ENCODE measurements around the gene UQCR10. TPM values are rescaled to one million over a fixed set of nuclear protein-coding genes. Genes with fewer than 3 reads are reported as not detected.
"Not testable (repeated sequence)": the region's sequence is repeated elsewhere in the genome, so short reads cannot be mapped to it uniquely, and the experiment has no call there.

Gene UQCR10
- total and polyA plus RNA-seq, 2 donors: 154 to 157 TPM

DNA sequence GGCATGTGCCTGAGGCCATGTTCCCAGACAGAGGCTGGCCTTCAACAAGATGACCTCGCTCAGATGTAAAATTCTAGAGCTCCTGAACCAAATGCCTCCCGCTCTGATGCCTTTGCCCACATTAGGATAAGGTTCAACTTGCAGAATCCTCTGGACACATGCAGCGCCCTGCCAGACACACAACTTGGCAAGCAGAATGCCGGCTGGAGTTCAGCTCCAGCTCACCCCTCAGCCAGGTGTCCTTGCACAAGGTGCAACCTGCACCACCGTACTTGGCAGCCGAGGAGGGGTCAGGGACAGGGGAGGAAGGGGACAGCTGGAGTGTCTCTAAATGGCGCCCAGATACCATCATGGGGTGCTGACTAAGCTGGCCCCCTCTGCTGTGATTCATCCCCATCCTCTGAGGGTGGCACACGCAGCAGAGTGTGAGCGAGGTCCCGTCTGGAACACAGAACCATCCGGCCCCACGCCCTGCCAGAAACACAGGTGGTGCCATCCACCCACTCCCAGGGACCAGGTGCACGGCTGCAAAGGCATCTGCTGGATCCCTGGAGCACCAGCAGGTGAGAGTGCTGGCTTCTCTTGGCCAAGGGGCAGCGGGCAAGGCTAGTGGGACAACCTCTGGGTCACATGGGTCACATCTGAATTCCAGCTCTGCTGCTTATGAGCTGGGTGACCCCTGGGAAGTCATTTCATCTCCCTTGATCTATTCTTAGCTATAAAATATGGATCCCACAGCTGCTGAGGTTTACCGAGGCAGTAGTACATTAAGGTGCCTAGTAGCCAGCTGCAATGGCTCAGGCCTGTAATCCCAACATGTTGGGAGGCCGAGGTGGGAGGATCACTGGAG lies 13.1 kb upstream of the UQCR10 start:
- no peak overlapping the region for H3K27ac ChIP-seq (ENCODE audit: low read depth in 1 of 2, low read length in 1 of 2)
- DNase-seq (ENCODE audit: low read depth in 6 of 9, low spot score in 9 of 9): no peak
- H3K36me3 ChIP-seq (ENCODE audit: control insufficient read depth in 2 of 2, insufficient read depth in 2 of 2, low read length in 1 of 2): peaks cover 0 to 7% of the 10 kb centered on the region in 2 donors
- no peaks in the 10 kb centered on the region for H3K27me3 ChIP-seq (ENCODE audit: control insufficient read depth in 2 of 2, insufficient read depth in 1 of 2, low read length in 1 of 2)
- 97% methylated on average over 16 of the region's 16 CpGs for WGBS
- H3K4me3 ChIP-seq (ENCODE audit: low read length in 2 of 2): no peak overlapping the region
- H3K4me1 ChIP-seq (ENCODE audit: control insufficient read depth in 2 of 2, insufficient read depth in 2 of 2, low read length in 2 of 2): peaks cover 0 to 9% of the 10 kb centered on the region in 2 donors
- H3K9me3 ChIP-seq (ENCODE audit: control insufficient read depth in 2 of 2, insufficient read depth in 1 of 2, low read length in 1 of 2): no peaks in the 10 kb centered on the region

DNA sequence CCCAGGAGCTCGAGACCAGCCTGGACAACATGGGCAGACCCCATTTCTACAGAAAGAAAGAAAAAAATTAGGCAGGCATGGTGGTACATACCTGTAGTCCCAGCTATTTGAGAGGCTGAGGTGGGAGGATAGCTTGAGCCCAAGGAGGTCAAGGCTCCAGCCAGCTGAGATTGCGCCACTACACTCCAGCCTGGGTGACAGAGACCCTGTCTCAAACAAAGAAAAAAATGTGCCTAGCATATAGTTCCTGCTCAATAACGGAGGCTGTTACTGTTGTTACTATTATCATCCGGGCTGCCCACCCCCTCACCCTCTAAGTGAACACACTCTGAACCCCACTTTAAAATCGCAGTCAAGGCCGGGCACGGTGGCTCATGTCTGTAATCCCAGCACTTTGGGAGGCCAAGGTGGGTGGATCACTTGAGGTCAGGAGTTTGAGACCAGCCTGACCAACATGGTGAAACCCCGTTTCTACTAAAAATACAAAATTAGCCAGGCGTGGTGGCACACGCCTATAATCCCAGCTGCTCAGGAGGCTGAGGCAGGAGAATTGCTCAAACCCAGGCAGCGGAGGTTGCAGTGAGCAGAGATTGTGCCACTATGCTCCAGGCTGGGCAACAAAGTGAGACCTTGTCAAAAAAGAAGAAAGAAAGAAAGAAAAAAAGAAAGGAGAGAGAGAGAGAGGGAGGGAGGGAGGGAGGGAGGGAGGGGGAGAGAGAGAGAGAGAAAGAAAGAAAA lies 12.3 kb upstream of the UQCR10 start:
- not testable (repeated sequence) for H3K27ac ChIP-seq (ENCODE audit: low read depth in 1 of 2, low read length in 1 of 2); DNase-seq (ENCODE audit: low read depth in 6 of 9, low spot score in 9 of 9); H3K4me3 ChIP-seq (ENCODE audit: low read length in 2 of 2); H3K27me3 ChIP-seq (ENCODE audit: control insufficient read depth in 2 of 2, insufficient read depth in 1 of 2, low read length in 1 of 2); H3K9me3 ChIP-seq (ENCODE audit: control insufficient read depth in 2 of 2, insufficient read depth in 1 of 2, low read length in 1 of 2); H3K36me3 ChIP-seq (ENCODE audit: control insufficient read depth in 2 of 2, insufficient read depth in 2 of 2, low read length in 1 of 2); H3K4me1 ChIP-seq (ENCODE audit: control insufficient read depth in 2 of 2, insufficient read depth in 2 of 2, low read length in 2 of 2)
- 98% methylated on average over 11 of the region's 11 CpGs for WGBS

DNA sequence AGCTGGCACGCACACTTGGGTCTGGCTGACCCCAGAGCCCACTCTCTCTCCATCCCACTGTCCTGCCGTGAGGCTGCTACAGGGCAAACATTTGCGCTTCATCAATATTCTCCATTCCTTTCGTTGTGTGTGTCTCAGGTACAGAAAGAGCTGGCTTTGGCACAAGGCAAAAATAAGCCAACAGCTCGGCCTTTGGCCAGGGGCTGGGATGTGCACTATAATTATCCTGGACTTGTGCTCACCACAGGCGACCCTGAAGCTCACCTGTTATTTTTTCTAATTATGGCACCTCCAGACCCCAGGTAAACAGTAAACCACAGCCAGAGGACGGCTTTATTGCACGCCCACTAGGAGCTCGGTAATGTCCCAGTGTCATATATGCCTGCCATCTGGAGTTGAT lies 11.3 kb upstream of the UQCR10 start:
- 98% methylated on average over 9 of the region's 9 CpGs for WGBS
- Histone ChIP-seq H3K36me3 (ENCODE audit: control insufficient read depth in 2 of 2, insufficient read depth in 2 of 2, low read length in 1 of 2) (peaks cover 0 to 7% of the 10 kb centered on the region in 2 donors), H3K9me3 (ENCODE audit: control insufficient read depth in 2 of 2, insufficient read depth in 1 of 2, low read length in 1 of 2) (no peaks in the 10 kb centered on the region), H3K27me3 (ENCODE audit: control insufficient read depth in 2 of 2, insufficient read depth in 1 of 2, low read length in 1 of 2) (no peaks in the 10 kb centered on the region), H3K4me1 (ENCODE audit: control insufficient read depth in 2 of 2, insufficient read depth in 2 of 2, low read length in 2 of 2) (peaks cover 0 to 7% of the 10 kb centered on the region in 2 donors), H3K4me3 (ENCODE audit: low read length in 2 of 2) (no peak overlapping the region), H3K27ac (ENCODE audit: low read depth in 1 of 2, low read length in 1 of 2) (no peak overlapping the region)
- no peak for DNase-seq (ENCODE audit: low read depth in 6 of 9, low spot score in 9 of 9)

- peaks cover 0 to 2% of the 10 kb centered on the region in 2 donors for H3K4me1 ChIP-seq (ENCODE audit: control insufficient read depth in 2 of 2, insufficient read depth in 2 of 2, low read length in 2 of 2)
- no peaks in the 10 kb centered on the region for H3K9me3 ChIP-seq (ENCODE audit: control insufficient read depth in 2 of 2, insufficient read depth in 1 of 2, low read length in 1 of 2)
- H3K27ac ChIP-seq (ENCODE audit: low read depth in 1 of 2, low read length in 1 of 2): no peak overlapping the region
- peaks cover 0 to 7% of the 10 kb centered on the region in 2 donors for H3K36me3 ChIP-seq (ENCODE audit: control insufficient read depth in 2 of 2, insufficient read depth in 2 of 2, low read length in 1 of 2)
- no peak overlapping the region for H3K4me3 ChIP-seq (ENCODE audit: low read length in 2 of 2)
- WGBS: 97% methylated on average over 7 of the region's 7 CpGs
- DNase-seq (ENCODE audit: low read depth in 6 of 9, low spot score in 9 of 9): no peak
- no peaks in the 10 kb centered on the region for H3K27me3 ChIP-seq (ENCODE audit: control insufficient read depth in 2 of 2, insufficient read depth in 1 of 2, low read length in 1 of 2)
Observed at GRCh38 chr22:29756341-29756740, 10.8 kb upstream of the UQCR10 start.

- Histone ChIP-seq H3K9me3 (ENCODE audit: control insufficient read depth in 2 of 2, insufficient read depth in 1 of 2, low read length in 1 of 2) (no peaks in the 10 kb centered on the region), H3K4me3 (ENCODE audit: low read length in 2 of 2) (no peak overlapping the region), H3K4me1 (ENCODE audit: control insufficient read depth in 2 of 2, insufficient read depth in 2 of 2, low read length in 2 of 2) (no peaks in the 10 kb centered on the region), H3K27me3 (ENCODE audit: control insufficient read depth in 2 of 2, insufficient read depth in 1 of 2, low read length in 1 of 2) (no peaks in the 10 kb centered on the region), H3K27ac (ENCODE audit: low read depth in 1 of 2, low read length in 1 of 2) (no peak overlapping the region), H3K36me3 (ENCODE audit: control insufficient read depth in 2 of 2, insufficient read depth in 2 of 2, low read length in 1 of 2) (peaks cover 0 to 7% of the 10 kb centered on the region in 2 donors)
- 97% methylated on average over 3 of the region's 3 CpGs for WGBS
- no peak for DNase-seq (ENCODE audit: low read depth in 6 of 9, low spot score in 9 of 9)
Observed at GRCh38 chr22:29757096-29757495, 10.1 kb upstream of the UQCR10 start.

DNA sequence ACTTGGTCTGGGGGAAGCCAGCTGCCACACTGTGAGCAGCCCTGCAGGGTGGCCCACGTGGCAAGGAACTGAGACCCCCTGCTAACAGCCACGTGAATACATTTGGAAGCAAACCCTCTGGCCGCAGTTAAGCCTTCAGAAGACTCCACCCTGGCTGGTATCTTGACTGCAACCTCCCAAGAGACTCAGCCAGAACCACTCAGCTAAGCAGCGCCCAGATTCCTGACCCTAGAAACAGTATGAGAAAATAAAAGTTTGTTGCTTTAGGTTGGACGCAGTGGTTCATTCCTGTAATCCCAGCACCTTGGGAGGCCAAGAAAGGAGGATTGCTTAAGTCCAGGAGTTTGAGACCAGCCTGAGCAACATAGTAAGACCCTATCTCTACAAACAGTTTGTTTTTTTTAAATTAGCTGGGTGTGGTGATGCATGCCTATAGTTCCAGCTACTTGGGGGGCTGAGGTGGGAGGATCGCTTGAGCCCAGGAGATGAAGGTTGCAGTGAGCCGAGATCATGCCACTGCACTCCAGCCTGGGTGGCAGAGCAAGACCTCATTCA lies 9.0 kb upstream of the UQCR10 start:
- no peaks in the 10 kb centered on the region for H3K4me1 ChIP-seq (ENCODE audit: control insufficient read depth in 2 of 2, insufficient read depth in 2 of 2, low read length in 2 of 2)
- H3K4me3 ChIP-seq (ENCODE audit: low read length in 2 of 2): no peak overlapping the region
- 96% methylated on average over 7 of the region's 7 CpGs for WGBS
- H3K27me3 ChIP-seq (ENCODE audit: control insufficient read depth in 2 of 2, insufficient read depth in 1 of 2, low read length in 1 of 2): no peaks in the 10 kb centered on the region
- DNase-seq (ENCODE audit: low read depth in 6 of 9, low spot score in 9 of 9): no peak
- H3K36me3 ChIP-seq (ENCODE audit: control insufficient read depth in 2 of 2, insufficient read depth in 2 of 2, low read length in 1 of 2): peaks cover 0 to 7% of the 10 kb centered on the region in 2 donors
- H3K27ac ChIP-seq (ENCODE audit: low read depth in 1 of 2, low read length in 1 of 2): no peak overlapping the region
- H3K9me3 ChIP-seq (ENCODE audit: control insufficient read depth in 2 of 2, insufficient read depth in 1 of 2, low read length in 1 of 2): no peaks in the 10 kb centered on the region

GRCh38 chr22:29758959-29759358 lies 8.2 kb upstream of the UQCR10 start:
- Histone ChIP-seq H3K4me1 (ENCODE audit: control insufficient read depth in 2 of 2, insufficient read depth in 2 of 2, low read length in 2 of 2) (no peaks in the 10 kb centered on the region), H3K4me3 (ENCODE audit: low read length in 2 of 2) (no peak overlapping the region), H3K9me3 (ENCODE audit: control insufficient read depth in 2 of 2, insufficient read depth in 1 of 2, low read length in 1 of 2) (no peaks in the 10 kb centered on the region), H3K27ac (ENCODE audit: low read depth in 1 of 2, low read length in 1 of 2) (no peak overlapping the region), H3K27me3 (ENCODE audit: control insufficient read depth in 2 of 2, insufficient read depth in 1 of 2, low read length in 1 of 2) (no peaks in the 10 kb centered on the region), H3K36me3 (ENCODE audit: control insufficient read depth in 2 of 2, insufficient read depth in 2 of 2, low read length in 1 of 2) (peaks cover 0 to 4% of the 10 kb centered on the region in 2 donors)
- 97% methylated on average over 5 of the region's 5 CpGs for WGBS
- no peak for DNase-seq (ENCODE audit: low read depth in 6 of 9, low spot score in 9 of 9)

GRCh38 chr22:29762263-29762662 lies 4.9 kb upstream of the UQCR10 start:
- no peak for DNase-seq (ENCODE audit: low read depth in 6 of 9, low spot score in 9 of 9)
- Histone ChIP-seq H3K4me1 (ENCODE audit: control insufficient read depth in 2 of 2, insufficient read depth in 2 of 2, low read length in 2 of 2) (peaks cover 3 to 9% of the 10 kb centered on the region in 2 donors), H3K27ac (ENCODE audit: low read depth in 1 of 2, low read length in 1 of 2) (no peak overlapping the region), H3K9me3 (ENCODE audit: control insufficient read depth in 2 of 2, insufficient read depth in 1 of 2, low read length in 1 of 2) (no peaks in the 10 kb centered on the region), H3K36me3 (ENCODE audit: control insufficient read depth in 2 of 2, insufficient read depth in 2 of 2, low read length in 1 of 2) (no peaks in the 10 kb centered on the region), H3K27me3 (ENCODE audit: control insufficient read depth in 2 of 2, insufficient read depth in 1 of 2, low read length in 1 of 2) (no peaks in the 10 kb centered on the region), H3K4me3 (ENCODE audit: low read length in 2 of 2) (no peak overlapping the region)
- WGBS: 97% methylated on average over 15 of the region's 15 CpGs

Measured in thymus (tissue), 11 donors.